ENCODE data around the gene CRYL1. TPM values are rescaled to one million over a fixed set of nuclear protein-coding genes. Genes with fewer than 3 reads are reported as not detected.

CRYL1 gene
- total RNA-seq, 1 donor from 2014 or later = 30.1 TPM

GRCh38 chr13:20369886-20370361 lies 155.7 kb downstream of the CRYL1 start:
- ATAC-seq = peak; percentile 86

DNA sequence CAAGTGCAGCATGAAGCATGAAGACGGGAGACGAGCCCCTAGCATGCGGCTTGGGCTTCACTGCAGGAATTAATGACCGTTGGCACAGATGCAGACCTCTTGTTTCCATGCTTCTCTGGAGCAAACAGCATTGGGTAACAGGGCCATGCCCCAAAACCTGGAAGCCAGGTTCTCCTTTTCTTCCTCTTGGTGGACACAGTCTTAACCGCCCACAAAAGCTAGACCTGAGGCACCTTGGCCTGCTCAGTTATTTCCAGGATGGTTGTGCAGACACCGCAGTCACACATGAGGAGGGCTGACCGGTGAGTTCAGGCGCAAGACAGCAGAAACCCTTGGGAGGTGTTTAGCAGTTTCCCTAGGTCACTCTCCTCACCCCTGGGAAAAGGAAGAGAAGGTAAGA lies 159.6 kb downstream of the CRYL1 start:
- no peak for ATAC-seq

DNA sequence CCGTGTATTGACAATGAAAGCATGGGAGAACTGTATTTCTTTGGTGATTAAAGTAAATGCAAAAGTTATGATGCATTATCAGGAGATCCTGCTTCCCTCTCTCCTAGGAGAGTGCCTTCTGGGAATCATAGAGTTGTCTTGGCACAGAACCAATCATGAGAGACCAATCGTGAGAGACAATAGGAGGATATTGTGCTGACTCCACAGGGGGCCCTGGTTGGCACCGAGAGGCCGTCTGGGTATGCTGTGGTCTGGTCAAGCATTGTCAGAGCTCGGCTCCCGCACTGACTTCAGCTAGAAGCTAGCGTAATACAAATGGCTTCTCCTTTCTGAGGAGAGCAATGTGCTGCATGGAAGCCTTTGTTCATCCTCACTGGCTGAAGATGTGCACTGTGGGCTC lies 162.1 kb downstream of the CRYL1 start:
- ATAC-seq = no peak

GRCh38 chr13:20363172-20363571 lies 162.5 kb downstream of the CRYL1 start:
- ATAC-seq = no peak

DNA sequence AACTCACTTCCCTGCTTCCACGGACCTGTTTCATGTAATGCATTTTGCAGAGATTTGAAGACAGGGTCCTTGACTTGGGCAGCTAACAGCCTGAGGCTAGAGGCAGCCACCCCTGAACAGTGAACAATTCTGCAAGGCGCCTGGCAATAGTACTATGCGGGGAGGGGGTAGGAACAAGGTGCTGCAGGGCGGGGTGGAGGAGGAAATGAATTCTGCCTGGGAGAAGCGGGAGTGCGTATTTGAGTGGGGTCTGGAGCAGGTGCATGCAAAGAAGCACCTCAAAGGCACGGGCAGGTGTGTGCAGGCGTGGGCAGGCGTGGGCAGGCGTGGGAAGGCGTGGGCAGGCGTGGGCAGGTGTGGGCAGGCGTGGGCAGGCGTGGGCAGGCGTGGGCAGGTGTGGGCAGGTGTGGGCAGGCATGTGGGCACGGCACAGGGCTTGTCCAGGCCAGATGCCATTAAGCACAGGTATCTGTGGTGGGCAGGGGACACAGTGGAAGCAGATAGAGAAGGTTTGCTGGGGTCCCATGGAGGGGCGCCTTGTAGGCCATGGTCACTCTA lies 163.1 kb downstream of the CRYL1 start:
- ATAC-seq = no peak

DNA sequence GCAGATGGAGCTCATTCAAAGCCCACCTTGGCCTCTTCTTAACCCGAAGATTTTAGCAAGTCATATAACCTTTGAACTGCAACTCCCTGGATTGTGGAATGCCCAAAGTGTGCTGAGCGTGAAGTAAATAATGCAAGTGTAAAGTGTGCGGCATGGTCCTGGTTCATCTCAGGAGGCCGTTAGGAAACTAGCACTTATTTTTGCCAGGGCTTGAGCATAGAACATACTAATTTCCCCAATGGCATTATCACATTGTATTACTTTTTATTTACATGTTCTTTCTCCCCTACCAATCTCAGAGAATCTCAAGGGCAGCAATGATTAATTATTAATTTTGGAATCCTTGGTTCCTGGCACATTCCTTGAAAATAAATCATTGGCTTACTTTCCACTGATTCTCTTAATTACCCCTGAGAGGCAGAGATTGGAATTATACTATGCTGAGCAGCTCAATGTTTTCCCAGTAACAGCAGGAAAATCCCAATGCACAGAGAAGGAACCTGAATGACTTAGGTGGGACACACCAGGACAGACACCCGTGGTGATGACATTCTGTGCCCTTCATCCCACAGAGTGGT lies 164.7 kb downstream of the CRYL1 start:
- no peak for ATAC-seq

DNA sequence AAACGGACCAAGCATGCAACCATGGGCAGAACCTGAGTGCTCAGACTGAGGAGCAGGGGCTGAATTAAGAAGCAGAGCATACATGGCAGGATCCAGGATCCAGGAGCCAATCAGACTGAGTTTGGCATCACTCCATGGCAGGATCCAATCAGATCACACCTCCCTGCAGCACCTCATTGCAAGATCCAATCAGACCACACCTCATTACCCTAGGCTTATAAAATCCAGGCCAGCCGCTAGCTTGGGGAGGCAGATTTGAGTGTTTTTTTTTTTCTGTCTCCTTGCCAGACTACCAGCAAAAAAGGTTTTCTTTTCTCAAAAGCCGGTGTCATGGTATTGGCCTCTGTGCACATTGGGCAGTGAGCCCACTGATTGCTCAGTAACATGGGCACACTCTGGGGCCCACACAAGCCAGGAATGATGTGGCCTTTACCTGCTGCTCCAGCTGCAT lies 165.6 kb downstream of the CRYL1 start:
- peak; percentile 54 for ATAC-seq

- ATAC-seq = peak; percentile 93
Observed at GRCh38 chr13:20359335-20359734, 166.3 kb downstream of the CRYL1 start.

DNA sequence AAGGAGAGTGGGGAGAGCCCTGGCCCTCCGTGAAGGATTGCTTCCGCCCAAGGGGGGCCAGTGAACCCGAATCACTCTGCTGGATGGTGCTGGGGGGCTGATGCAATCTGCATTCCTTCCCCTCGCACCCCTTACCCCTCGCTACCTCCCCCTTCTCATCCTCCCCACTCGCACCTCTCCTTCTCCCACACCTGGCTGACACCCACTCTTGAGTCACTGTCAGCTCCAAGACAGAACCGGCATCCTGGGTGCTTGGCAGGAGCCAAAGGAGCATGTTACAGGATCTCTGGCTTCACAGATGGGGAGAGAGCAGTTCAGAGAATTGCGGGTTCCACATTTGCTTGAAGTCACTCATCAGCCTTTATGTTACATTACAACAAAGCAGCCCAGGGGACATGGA lies 167.6 kb downstream of the CRYL1 start:
- no peak for ATAC-seq

DNA sequence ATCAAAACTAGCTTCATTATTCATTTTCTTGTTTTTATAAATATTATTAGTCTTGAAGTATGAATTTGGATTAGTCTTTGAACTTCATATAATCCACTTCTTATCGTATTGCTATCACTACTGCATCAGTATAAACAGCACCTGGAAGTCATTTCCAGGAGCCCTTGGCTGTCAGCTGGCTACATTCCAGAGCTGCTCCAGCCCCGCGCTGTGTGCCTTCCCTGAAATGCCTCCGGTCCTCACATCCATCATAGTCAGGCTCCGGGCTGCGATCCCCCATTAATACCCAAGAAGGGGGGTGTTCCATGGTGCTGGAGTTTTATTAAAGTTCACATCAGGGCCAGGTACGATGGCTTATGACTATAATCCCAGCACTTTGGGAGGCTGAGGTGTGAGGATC lies 169.2 kb downstream of the CRYL1 start:
- no peak for ATAC-seq

DNA sequence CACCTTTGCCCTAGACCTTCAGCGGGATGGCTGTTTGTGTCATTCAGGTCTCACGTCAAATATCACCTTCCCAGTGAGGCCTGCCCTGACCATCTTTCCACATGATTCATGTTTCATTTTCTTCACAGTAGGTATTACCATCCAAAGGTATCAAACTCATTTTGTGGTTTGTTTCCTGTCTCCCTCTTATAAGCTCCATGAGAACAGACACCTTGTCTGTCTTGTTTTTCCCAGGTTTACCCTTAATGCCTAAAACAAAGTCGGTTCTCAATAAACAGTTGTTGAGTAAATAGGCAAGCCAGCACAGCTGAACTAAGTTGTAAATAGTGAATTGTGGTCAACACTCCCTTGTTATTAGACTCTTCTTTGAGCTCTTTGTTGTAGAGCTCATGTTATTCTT lies 170.9 kb downstream of the CRYL1 start:
- no peak for ATAC-seq

GRCh38 chr13:20353973-20354372 lies 171.7 kb downstream of the CRYL1 start:
- ATAC-seq = no peak

Other genes starting within 250 kb of the CRYL1 start
- gene IFT88, start 41.3 kb upstream of the CRYL1 start, total RNA-seq = 4.4 TPM
- gene IL17D, start 177.8 kb upstream of the CRYL1 start, total RNA-seq = 0.28 TPM
- 4.5 TPM for gene EEF1AKMT1, start 248.1 kb upstream of the CRYL1 start, total RNA-seq

All from esophagus mucosa (tissue), 1 donor.